ENCODE measurements around the gene CYP2C18.
"Not testable (repeated sequence)": the region's sequence is repeated elsewhere in the genome, so short reads cannot be mapped to it uniquely, and the experiment has no call there.

The CYP2C18 gene

DNA sequence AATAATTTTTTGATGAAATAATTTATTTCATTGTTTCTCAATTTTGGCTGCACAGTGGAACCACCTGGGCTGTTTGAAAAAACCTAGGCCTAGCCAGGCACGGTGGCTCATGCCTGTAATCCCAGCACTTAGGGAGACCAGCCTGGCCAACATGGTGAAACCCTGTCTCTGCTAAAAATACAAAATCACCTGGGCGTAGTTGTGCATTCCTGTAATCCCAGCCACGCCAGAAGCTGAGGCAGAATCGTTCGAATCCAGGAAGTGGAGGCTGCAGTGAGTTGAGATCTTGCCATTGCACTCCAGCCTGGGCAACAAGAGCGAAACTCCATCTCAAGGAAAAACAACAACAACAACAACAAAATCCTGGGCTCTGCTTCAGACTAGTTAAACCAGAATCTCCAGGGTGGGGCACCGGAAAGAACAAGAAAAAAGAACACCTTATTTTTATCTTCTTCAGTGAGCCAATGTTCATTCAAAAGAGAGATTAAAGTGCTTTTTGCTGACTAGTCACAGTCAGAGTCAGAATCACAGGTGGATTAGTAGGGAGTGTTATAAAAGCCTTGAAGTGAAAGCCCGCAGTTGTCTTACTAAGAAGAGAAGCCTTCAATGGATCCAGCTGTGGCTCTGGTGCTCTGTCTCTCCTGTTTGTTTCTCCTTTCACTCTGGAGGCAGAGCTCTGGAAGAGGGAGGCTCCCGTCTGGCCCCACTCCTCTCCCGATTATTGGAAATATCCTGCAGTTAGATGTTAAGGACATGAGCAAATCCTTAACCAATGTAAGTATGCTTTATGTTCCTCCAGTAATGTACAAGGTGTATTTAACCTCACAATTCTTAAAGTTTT is at the start of gene CYP2C18:
Gene CYP2C18 (plus strand): TSS at position 516 of the 841 bp plus-strand sequence. CDS start 91 bp downstream, at position 607.
- DNase-seq: no peak

DNA sequence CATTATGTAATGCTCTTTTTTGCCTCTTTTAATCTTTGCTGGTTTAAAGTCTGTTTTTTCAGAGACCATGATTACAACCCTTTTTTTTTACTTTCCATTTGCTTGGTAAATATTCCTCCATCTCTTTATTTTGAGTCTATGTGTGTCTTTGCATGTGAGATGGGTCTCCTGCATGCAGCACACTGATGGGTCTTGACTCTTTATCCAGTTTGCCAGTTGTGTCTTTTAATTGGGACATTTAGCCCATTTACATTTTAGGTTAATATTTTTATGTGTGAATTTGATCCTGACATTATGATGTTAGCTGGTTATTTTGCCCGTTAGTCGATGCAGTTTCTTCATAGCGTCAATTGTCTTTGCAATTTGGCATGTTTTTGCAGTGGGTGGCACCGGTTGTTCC is 45.4 kb upstream of the CYP2C18 start:
- not testable (repeated sequence) for DNase-seq

DNA sequence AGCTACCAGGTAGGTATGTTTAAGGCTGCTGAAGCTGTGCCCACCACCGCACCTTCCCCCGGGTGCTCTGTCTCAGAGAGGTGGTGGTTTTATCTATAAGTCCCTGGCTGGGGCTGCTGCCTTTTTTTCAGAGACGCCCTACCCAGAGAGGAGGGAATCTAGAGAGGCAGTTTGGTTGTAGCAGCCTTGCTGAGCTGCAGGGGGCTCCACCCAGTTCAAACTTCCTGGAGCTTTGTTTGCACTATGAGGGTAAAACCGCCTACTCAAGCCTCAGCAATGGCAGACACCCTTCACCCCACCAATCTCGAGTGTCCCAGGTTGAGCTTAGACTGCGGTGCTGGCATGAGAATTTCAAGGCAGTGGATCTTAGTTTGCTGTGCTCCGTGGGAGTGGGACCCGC is 43.6 kb upstream of the CYP2C18 start:
- DNase-seq: no peak

DNA sequence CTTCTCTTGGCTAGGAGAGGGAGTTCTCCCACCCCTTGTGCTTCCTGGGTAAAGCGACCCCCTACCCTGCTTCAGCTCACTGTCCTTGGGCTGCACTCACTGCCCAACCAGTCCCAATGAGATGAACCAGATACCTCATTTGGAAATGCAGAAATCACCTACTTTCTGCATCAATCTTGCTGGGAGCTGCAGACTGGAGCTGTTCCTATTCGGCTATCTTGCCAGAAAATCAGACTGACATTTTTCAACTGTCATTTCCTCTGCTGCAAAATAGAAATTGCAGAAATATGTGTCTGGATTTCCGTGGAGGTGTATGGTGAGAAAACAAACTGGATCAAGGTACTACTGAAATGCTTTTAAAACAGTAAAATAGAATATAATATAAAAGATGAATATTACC is 43.0 kb upstream of the CYP2C18 start:
- no peak for DNase-seq

- no peak for DNase-seq
These were observed 42.0 kb upstream of the CYP2C18 start for GRCh38 chr10:94641480-94641879.

DNA sequence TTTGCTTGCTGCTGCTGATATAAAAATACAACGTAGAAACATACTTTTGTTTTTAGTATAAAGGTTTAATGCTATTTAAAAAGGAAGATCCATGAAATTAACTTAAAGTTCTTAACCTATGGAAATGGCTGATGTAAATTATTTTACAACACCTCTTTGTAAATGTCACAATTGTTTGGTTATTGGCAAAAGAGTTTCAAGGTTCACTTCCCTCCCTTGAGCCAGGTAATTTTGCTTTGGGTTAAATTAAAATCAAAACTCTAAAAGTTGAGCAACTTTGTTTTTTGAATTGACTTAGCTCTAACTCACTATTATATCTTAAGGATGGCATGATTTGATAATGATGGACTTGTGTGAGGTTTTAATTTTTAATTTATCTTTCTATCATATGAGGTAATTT is 39.2 kb upstream of the CYP2C18 start:
- DNase-seq: no peak

DNA sequence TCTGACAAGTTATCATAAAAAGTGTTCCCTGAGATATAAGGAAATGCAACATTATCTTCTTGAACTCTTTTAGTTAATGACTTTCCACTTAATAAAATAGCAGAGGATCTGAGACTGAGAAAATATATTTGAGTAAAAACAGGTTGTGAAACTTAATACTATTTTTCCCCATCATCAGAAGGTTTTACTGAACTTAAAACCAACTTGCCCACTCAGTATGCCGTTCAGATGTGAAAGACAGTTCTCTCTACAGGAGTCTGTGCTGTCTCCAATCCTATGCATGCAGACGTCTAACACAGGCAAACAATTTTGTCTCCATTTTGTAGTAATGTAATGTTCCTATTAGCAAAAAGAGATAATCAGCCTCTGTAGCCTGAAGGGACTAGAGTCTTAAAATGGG is 38.2 kb upstream of the CYP2C18 start:
- no peak for DNase-seq

DNA sequence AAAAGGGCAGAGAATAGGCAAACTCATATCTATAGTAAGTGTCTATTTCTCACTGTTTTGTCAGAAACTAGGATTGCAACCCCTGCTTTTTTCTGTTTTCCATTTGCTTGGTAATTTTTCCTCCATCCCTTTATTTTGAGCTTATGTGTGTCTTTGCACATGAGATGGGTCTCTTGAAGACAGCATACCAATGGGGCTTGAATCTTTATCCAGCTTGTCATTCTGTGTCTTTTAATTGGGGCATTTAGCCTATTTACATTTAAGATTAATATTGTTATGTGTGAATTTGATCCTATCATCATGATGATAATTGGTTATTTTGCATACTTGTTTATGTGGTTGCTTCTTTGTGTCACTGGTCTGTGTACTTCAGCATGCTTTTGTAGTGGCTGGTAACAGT is 28.3 kb upstream of the CYP2C18 start:
- not testable (repeated sequence) for DNase-seq

GRCh38 chr10:94663061-94663460 is 20.5 kb upstream of the CYP2C18 start:
- DNase-seq: not testable (repeated sequence)

GRCh38 chr10:94666391-94667102 is 17.0 kb upstream of the CYP2C18 start:
- no peak for DNase-seq

- no peak for DNase-seq
These were observed 9.8 kb upstream of the CYP2C18 start for GRCh38 chr10:94673614-94674321.

DNA sequence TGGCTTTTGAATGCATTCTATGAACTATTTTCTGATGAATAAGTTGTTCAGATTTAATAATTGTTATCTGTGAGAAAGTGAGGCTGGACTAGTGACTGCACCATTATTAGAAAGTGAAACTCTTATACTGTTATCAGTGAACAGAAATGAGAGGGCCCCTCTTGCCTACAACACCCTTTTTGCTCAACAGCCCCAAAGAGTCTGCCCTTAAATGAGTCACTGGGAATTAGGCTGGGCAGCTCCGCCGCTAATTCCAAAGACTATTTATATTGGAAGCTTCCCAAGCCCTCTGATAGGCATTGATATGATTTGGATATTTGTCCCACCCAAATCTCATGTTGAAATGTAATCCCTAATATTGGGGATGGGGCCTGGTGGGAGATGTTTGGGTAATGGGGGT is 7.0 kb upstream of the CYP2C18 start:
- no peak for DNase-seq

- DNase-seq: no peak
These were observed 5.8 kb upstream of the CYP2C18 start for GRCh38 chr10:94677691-94678090.

DNA sequence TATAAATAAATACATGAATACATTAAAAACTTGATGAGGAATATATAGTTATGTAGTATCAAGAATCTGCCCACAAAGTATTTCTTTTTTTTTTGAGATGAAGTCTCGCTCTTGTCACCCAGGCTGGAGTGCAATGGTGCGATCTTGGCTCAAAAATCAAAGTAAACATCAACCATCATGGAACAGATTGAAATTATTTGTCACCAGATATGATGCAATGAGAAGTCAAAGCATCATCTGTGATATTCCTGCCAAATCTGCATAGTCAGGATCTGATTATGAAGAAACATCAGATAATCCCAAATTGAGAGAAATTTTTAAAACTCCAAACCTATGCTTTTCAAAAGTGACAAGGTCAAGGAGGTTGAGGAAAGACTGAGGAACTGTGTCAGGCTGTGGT is 5.1 kb upstream of the CYP2C18 start:
- no peak for DNase-seq

DNA sequence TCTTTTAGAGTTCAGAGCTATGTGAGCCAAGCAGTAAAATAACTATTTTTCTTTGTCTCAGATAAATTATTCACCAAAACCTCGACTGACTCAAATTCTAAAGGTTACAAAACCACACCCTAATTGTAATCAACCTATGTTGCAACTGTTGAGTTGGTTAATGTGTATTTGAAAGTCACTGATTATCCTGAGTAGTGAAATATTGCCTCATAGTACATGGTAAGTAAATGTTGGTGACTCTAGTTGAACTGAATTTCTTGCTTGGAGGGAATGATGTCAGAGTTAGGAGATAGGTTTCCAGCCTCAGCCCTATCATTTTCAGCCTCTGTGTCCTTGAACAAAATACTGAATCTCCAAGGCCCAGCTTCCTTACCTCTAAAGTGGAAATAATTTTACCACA is 3.0 kb upstream of the CYP2C18 start:
- DNase-seq: no peak

GRCh38 chr10:94682636-94683035 is 893 bp upstream of the CYP2C18 start:
- not testable (repeated sequence) for DNase-seq

GRCh38 chr10:94687625-94688248 is 4.2 kb downstream of the CYP2C18 start:
- no peak for DNase-seq

GRCh38 chr10:94706089-94706488 is 22.6 kb downstream of the CYP2C18 start:
- DNase-seq: no peak

- no peak for DNase-seq
These were observed 27.0 kb downstream of the CYP2C18 start for GRCh38 chr10:94710578-94710977.

DNA sequence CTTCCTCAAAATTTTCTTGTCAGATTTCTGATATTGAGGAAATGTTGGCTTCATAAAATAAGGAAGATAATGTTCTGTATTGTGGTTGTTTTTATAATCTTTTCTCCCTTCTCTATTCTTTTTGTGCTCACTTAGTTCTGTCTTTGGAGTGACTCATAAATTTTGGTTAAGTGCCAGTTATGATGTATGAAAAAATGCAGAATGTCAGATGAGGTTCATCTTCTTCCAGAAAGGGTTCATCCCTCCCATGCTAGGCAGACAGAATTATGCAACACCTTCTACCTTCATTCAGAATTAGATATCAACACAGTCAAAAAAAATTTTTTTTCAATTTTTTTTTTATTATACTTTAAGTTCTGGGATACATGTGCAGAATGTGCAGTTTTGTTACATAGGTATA is 42.3 kb downstream of the CYP2C18 start:
- no peak for DNase-seq

- DNase-seq: no peak
These were observed 51.7 kb downstream of the CYP2C18 start for GRCh38 chr10:94735197-94735596.

- DNase-seq: no peak
These were observed 55.1 kb downstream of the CYP2C18 start for GRCh38 chr10:94738588-94738987.

DNA sequence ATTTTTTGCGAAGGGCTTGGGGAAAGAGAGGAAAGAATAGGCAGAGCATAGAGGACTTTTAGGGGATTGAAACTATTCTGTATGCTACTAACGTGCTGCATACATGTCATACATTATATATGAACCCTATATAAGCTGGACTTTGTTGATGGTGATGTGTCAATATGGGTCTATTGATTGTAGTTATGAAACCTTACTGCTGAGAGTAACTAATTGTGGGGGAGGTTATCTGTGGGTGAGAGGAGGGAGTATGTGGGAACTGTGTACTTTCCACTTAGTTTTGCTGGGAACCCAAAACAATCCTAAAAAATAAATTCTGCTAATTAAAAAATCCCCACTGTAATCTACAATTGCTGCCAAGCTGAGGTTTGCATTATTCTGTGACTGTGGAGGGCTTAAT is 63.6 kb downstream of the CYP2C18 start:
- DNase-seq: no peak

Measured in right hindlimb (tissue), 1 donor.